Activated CD8-positive, alpha-beta T cell treated with anti-CD3 and anti-CD28 coated beads for 36 hours (primary cell): ENCODE data around the gene SIRT4. TPM values are rescaled to one million over a fixed set of nuclear protein-coding genes. Genes with fewer than 3 reads are reported as not detected.
A peak's percentile ranks its signal among the peaks of the same experiment; 100 is the strongest.

ENCODE experiments used
- ATAC-seq: fragments of 200-7000 bp; cut with Tn5 transposase; one replicate; pipeline ENCODE4 v1.10.0; 2021; ENCODE audit warnings: mild to moderate bottlenecking, moderate library complexity
- CTCF ChIA-PET: fragments of 350-600 bp; sonication (Branson Sonifier 250); formaldehyde crosslinking; loops from one replicate; lab custom pipeline; 2021; ENCODE audit warnings: antibody characterized with exemption; lab: Charles Lee
- POLR2A ChIA-PET: fragments of 350-600 bp; sonication (Branson Sonifier 250); formaldehyde crosslinking; loops from one replicate; lab custom pipeline; 2021; ENCODE audit warnings: antibody characterized with exemption; lab: Charles Lee
- DNase-seq: peaks from one replicate; pipeline ENCODE4 v3.0.0-alpha.2; 2020
- H3K27ac Mint-ChIP-seq: one replicate; pipeline ENCODE4 v1.8.0; 2021; ENCODE audit warnings: mild to moderate bottlenecking, mixed read lengths
- H3K27me3 Mint-ChIP-seq: one replicate; pipeline ENCODE4 v1.8.0; 2021; ENCODE audit warnings: mixed read lengths
- H3K36me3 Mint-ChIP-seq: one replicate; pipeline ENCODE4 v1.8.0; 2021; ENCODE audit warnings: low read depth, mixed read lengths
- H3K4me1 Mint-ChIP-seq: one replicate; pipeline ENCODE4 v1.8.0; 2021; ENCODE audit warnings: low read depth, mixed read lengths
- H3K4me3 Mint-ChIP-seq: one replicate; pipeline ENCODE4 v1.8.0; 2021; ENCODE audit warnings: mild to moderate bottlenecking, moderate library complexity, mixed read lengths
- H3K9me3 Mint-ChIP-seq: one replicate; pipeline ENCODE4 v1.8.0; 2021; ENCODE audit warnings: mixed read lengths
- CTCF ChIP-seq: fragments of 200-600 bp; IDR thresholded peaks from one replicate; pipeline ENCODE4 v1.8.0; 2022; ENCODE audit warnings: antibody characterized with exemption, mild to moderate bottlenecking
- intact Hi-C: fragments of 100-400 bp; cut with micrococcal nuclease; formaldehyde crosslinking; loops from one replicate; pipeline ENCODE4 v1.10.0; 2022
- total RNA-seq, 2 experiments: library from RNA; stranded (reverse); gene quantifications; one replicate each; pipeline ENCODE4 v1.2.3, GENCODE V29; 2021

SIRT4 gene
- total RNA-seq, 2 experiments from 2014 or later = 2.7 to 3.3 TPM

GRCh38 chr12:120314220-120314619 is 12.1 kb downstream of the SIRT4 start:
- Mint-ChIP-seq H3K27ac (no peak overlapping the region), H3K9me3 (no peaks in the 10 kb centered on the region), H3K36me3 (no peaks in the 10 kb centered on the region), H3K27me3 (no peaks in the 10 kb centered on the region), H3K4me3 (no peak overlapping the region), H3K4me1 (peaks cover 10% of the 10 kb centered on the region)
- ChIA-PET CTCF (interaction anchor here (0.8 to 6.3 kb wide), 6 partner anchors 9 to 122 kb away, joined by 3 to 39 read pairs (median 4); partner anchors contain the start of genes RNU4-2 and SIRT4), POLR2A (interaction anchor here (1.2 to 7.6 kb wide), 3 partner anchors 12 to 154 kb away, joined by 3 to 95 read pairs (median 11); partner anchors contain the start of genes RNU4-1, RNU4-2 and SIRT4)
- ATAC-seq (no peak), DNase-seq (no peak)
- peak; percentile 31 for TF ChIP-seq CTCF
- intact Hi-C loops = no loop called here

GRCh38 chr12:120316798-120317223 is 14.7 kb downstream of the SIRT4 start:
- CTCF ChIA-PET = interaction anchor here (0.8 to 6.3 kb wide), 10 partner anchors 12 to 178 kb away, joined by 3 to 39 read pairs (median 4); partner anchors contain the start of gene SIRT4
- no peak for ATAC-seq

GRCh38 chr12:120317224-120318105 is 15.3 kb downstream of the SIRT4 start:
- peaks cover 10% of the 10 kb centered on the region for H3K4me1 Mint-ChIP-seq
- intact Hi-C loops = no loop called here
- H3K27ac Mint-ChIP-seq = peak overlapping the region; percentile 95
- no peaks in the 10 kb centered on the region for H3K36me3 Mint-ChIP-seq
- peak overlapping the region; percentile 96 for H3K4me3 Mint-ChIP-seq
- peak; percentile 64 for TF ChIP-seq CTCF
- H3K9me3 Mint-ChIP-seq = no peaks in the 10 kb centered on the region
- DNase-seq (peak; percentile 100), ATAC-seq (peak; percentile 100)
- H3K27me3 Mint-ChIP-seq = no peaks in the 10 kb centered on the region
- POLR2A ChIA-PET = interaction anchor here (0.6 to 7.6 kb wide), 9 partner anchors 10 to 319 kb away, joined by 3 to 95 read pairs (median 4); partner anchors contain the start of genes PLA2G1B, RNU4-1, RNU4-2 and SIRT4
- CTCF ChIA-PET = interaction anchor here (0.6 to 6.3 kb wide), 13 partner anchors 10 to 329 kb away, joined by 3 to 39 read pairs (median 4); partner anchors contain the start of gene SIRT4

More at GRCh38 chr12:120316798-120317223, 14.7 kb downstream of the SIRT4 start:
- POLR2A ChIA-PET = interaction anchor here (0.6 to 7.6 kb wide), 7 partner anchors 9 to 320 kb away, joined by 3 to 95 read pairs (median 6); partner anchors contain the start of genes PLA2G1B, RNU4-1, RNU4-2 and SIRT4
- intact Hi-C loops = no loop called here
- Mint-ChIP-seq H3K27ac (peak overlapping the region; percentile 95), H3K27me3 (no peaks in the 10 kb centered on the region), H3K4me3 (peak overlapping the region; percentile 96), H3K4me1 (peaks cover 10% of the 10 kb centered on the region), H3K36me3 (no peaks in the 10 kb centered on the region), H3K9me3 (no peaks in the 10 kb centered on the region)
- DNase-seq = no peak
- no peak for TF ChIP-seq CTCF

GRCh38 chr12:120321382-120322202 is 19.5 kb downstream of the SIRT4 start:
- Mint-ChIP-seq H3K9me3 (no peaks in the 10 kb centered on the region), H3K36me3 (no peaks in the 10 kb centered on the region), H3K4me3 (no peak overlapping the region), H3K4me1 (peaks cover 17% of the 10 kb centered on the region), H3K27me3 (no peaks in the 10 kb centered on the region), H3K27ac (no peak overlapping the region)
- DNase-seq = no peak
- no peak for TF ChIP-seq CTCF
- ChIA-PET CTCF (interaction anchor here (1.2 to 1.5 kb wide), 2 partner anchors 20 to 108 kb away, joined by 3 to 5 read pairs; partner anchors contain the start of gene SIRT4), POLR2A (interaction anchor here (8.6 kb wide), 1 partner anchor 30 kb away, joined by 63 read pairs; the partner anchor contains the start of genes RNU4-1 and RNU4-2)
- intact Hi-C loops = no loop called here
- no peak for ATAC-seq
